Natural killer cell treated with Interleukin-12 subunit alpha and Interleukin-12 subunit beta and Interleukin-15 and Interleukin-18, amount 100 ng/mL, for 72 hours (primary cell): ENCODE data around the gene CUX1. TPM values are rescaled to one million over a fixed set of nuclear protein-coding genes. Genes with fewer than 3 reads are reported as not detected.
"Not testable (repeated sequence)": the region's sequence is repeated elsewhere in the genome, so short reads cannot be mapped to it uniquely, and the experiment has no call there.

Source experiments
- ATAC-seq, 2 donors: fragments of 150-1000 bp; cut with Tn5 transposase in 1 of 2; sonication (Bioruptor Pico), chemical (Tn5 transposase) in 1 of 2; 2 replicates each; pipeline ENCODE4 v1.10.0; 2021
- DNase-seq: peaks from one replicate; pipeline ENCODE4 v3.0.0; 2022; ENCODE audit warnings: low spot score
- H3K27ac Mint-ChIP-seq, 2 donors: 1 replicate in 1 of 2; 2 replicates in 1 of 2; pipeline ENCODE4 v1.8.0; 2022; ENCODE audit warnings: mixed read lengths in 2 of 2, mild to moderate bottlenecking in 1 of 2, moderate library complexity in 1 of 2
- H3K27me3 Mint-ChIP-seq, 2 donors: 1 replicate in 1 of 2; 2 replicates in 1 of 2; pipeline ENCODE4 v1.8.0; 2022; ENCODE audit warnings: mixed read lengths in 2 of 2
- H3K36me3 Mint-ChIP-seq: one replicate; pipeline ENCODE4 v1.8.0; 2022; ENCODE audit warnings: mixed read lengths
- H3K4me1 Mint-ChIP-seq, 2 donors: 1 replicate in 1 of 2; 2 replicates in 1 of 2; pipeline ENCODE4 v1.8.0; 2022; ENCODE audit warnings: low read depth in 2 of 2, mixed read lengths in 2 of 2, mild to moderate bottlenecking in 1 of 2
- H3K4me3 Mint-ChIP-seq: one replicate; pipeline ENCODE4 v1.8.0; 2022; ENCODE audit warnings: mixed read lengths
- H3K9me3 Mint-ChIP-seq: 2 replicates; pipeline ENCODE4 v1.8.0; 2022; ENCODE audit warnings: mixed read lengths
- total RNA-seq, 2 donors: library from RNA; stranded (reverse); gene quantifications; one replicate each; pipeline ENCODE4 v1.2.3, GENCODE V29; 2022

The CUX1 gene
- total RNA-seq, 2 donors from 2014 or later: 25.2 to 28.5 TPM

DNA sequence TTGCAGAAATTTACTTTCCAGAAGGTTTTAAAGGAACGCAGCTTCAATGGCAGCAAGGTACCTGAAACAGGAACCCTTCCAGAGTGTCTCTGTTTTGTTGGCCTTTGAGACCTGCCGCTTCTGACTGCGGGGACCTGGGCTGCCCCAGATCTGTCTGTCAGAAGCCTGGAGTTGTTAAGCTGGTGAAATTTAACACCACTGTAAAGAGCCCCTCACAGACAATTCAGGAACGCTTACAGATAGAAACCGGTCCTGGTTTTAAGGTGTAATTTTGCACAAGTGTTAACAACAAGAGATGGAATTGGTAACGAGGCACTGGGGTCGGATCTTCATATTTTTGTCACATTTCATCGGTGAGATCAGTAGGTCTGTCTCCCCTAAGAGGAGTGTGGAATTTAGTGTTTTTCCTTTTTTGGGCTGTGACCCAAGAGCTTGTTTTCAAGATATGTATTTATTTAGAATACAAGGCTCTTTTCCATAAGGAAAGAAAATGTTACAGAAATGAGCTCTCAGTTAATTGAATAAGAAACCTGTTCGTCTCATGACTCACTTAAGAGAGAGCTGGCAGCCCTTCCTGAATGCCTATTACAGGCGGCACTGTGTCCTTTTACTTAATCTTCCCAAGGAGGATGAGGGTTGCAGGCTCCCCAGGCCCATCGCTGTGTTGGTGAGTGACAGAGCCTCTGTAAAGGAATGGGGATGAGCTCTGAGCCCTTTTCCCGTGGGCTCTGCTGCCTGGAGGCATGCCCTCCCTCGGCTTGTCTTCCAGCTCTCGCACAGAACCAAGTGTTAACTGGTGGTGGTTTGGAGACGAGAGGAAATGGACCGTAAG lies 168.7 kb downstream of the CUX1 start:
- Mint-ChIP-seq H3K4me3 (no peak overlapping the region), H3K36me3 (no peaks in the 10 kb centered on the region), H3K9me3 (no peaks in the 10 kb centered on the region)

DNA sequence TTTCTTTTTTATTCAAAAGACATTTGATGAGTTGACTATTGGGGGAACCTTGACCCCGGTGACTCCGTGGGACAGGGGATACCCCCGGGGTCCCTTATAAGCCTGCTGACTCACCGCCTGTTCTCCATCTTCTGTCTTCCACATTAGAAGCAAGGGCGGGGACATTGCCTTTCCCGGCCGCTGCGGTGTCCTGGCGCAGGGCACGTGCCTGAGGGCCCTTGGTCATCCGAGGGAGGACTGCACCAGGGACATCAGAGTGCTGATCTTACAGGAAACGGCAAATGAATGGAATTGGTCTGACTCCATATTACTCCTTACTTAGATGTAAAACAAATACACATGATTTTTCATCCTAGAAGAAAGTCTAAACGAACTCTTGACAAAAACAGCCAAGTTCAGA lies 170.1 kb downstream of the CUX1 start:
- H3K4me3 Mint-ChIP-seq: no peak overlapping the region
- H3K9me3 Mint-ChIP-seq: no peaks in the 10 kb centered on the region
- peaks cover 7 to 20% of the 10 kb centered on the region in 2 donors for H3K4me1 Mint-ChIP-seq
- no peaks in the 10 kb centered on the region for H3K27me3 Mint-ChIP-seq
- no peak for ATAC-seq
- no peak for DNase-seq
- H3K27ac Mint-ChIP-seq: no peak overlapping the region
- H3K36me3 Mint-ChIP-seq: no peaks in the 10 kb centered on the region

More for the DNA sequence above, 168.7 kb downstream of the CUX1 start:
- DNase-seq (no peak), ATAC-seq (no peak)
- Mint-ChIP-seq H3K4me1 (peaks cover 7 to 25% of the 10 kb centered on the region in 2 donors), H3K27me3 (no peaks in the 10 kb centered on the region), H3K27ac (no peak overlapping the region)

DNA sequence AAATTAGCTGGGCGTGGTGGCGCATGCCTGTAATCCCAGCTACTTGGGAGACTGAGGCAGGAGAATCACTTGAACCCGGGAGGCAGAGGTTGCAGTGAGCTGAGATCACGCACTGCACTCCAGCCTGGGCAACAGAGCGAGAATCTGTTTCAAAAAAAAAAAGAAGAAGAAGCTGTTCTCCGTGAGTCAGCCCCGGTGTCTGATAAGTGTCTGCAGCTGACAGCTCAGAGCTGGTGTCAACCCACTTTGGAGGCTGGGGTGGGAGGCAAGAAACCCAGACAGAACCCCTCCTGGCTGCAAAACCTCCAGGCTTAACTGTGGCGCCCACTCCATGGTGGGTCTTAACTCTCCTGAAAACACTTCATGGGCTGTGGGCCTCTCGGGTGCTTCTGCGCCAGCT lies 170.6 kb downstream of the CUX1 start:
- H3K27me3 Mint-ChIP-seq, H3K27ac Mint-ChIP-seq, H3K4me3 Mint-ChIP-seq, H3K9me3 Mint-ChIP-seq, H3K36me3 Mint-ChIP-seq, DNase-seq, ATAC-seq: not testable (repeated sequence)
- peaks cover 7 to 20% of the 10 kb centered on the region in 2 donors for H3K4me1 Mint-ChIP-seq

DNA sequence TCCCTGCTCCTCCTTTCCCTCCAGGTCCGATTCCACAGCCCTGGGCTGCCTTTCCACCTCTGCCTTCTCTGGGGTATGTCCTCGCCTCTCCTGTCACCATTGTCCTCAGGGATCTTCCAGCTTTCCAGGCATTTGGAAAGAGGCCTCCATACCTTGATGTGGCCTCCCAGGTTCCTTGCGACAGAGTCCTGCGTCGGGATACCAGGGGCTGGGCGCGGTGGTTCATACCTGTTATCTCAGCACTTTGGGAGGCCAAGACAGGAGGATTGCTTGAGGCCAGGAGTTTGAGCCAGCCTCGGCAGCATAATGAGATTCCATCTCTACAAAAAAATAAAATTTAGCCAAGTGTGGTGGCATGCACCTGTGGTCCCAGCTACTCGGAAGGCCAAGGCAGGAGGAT lies 171.1 kb downstream of the CUX1 start:
- H3K4me1 Mint-ChIP-seq: peaks cover 7 to 16% of the 10 kb centered on the region in 2 donors
- ATAC-seq: no peak

DNA sequence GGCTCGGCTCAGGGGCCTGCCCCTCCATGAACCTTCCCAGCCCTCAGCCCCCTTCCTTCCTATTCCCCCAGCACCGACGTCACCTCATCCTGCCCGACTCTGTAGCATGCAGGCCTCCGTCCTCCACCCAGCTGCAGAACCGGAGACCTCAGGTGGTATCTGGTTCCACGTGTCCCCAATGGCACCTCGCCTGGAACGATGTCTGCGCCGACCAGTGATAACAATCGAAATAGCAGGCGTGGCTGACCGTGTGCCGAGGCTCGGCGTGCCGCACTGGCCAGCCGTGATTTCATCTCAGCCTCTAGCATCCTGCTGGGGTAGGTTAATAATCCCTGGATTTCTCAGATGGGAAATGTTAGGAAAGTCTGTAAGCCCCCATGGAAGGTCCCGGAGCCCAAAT lies 171.7 kb downstream of the CUX1 start:
- peaks cover 7 to 21% of the 10 kb centered on the region in 2 donors for H3K4me1 Mint-ChIP-seq
- no peaks in the 10 kb centered on the region for H3K36me3 Mint-ChIP-seq
- no peaks in the 10 kb centered on the region for H3K27me3 Mint-ChIP-seq
- H3K27ac Mint-ChIP-seq: no peak overlapping the region
- DNase-seq (no peak), ATAC-seq (no peak)
- H3K9me3 Mint-ChIP-seq: no peaks in the 10 kb centered on the region
- no peak overlapping the region for H3K4me3 Mint-ChIP-seq

More for the DNA sequence above, 171.1 kb downstream of the CUX1 start:
- H3K9me3 Mint-ChIP-seq: no peaks in the 10 kb centered on the region
- no peaks in the 10 kb centered on the region for H3K27me3 Mint-ChIP-seq
- no peak overlapping the region for H3K27ac Mint-ChIP-seq
- H3K4me3 Mint-ChIP-seq: no peak overlapping the region
- no peaks in the 10 kb centered on the region for H3K36me3 Mint-ChIP-seq
- no peak for DNase-seq

DNA sequence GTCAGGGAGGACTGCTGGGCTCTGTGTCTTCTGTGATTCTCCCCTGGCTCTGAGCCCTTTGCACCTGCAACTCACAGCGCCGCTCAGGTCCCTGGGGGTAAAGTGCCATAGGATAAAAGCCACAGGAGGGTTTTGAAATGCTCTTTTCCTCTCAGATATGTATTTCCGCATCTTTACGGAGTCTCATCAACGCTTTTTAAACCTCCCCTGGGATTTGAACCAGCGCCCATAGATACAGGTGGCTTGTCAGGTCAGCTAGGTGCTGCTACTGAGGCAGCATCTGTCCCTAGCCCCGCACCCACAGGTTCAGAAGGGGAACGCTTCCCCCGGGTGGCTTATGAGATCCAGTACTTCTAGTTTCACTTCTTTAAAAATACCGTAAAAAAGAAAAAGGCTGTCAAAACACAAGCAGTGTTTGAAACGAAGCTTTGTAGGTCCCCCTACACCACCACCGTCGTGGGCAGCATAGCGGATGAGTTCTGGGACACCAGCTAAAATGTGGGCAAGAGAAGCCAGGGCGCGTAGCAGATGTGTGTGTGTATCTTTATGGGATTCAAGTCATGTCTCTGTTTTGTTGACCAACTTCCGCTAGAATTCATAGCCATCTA lies 173.5 kb downstream of the CUX1 start:
- Mint-ChIP-seq H3K9me3 (no peaks in the 10 kb centered on the region), H3K36me3 (no peaks in the 10 kb centered on the region), H3K27me3 (no peaks in the 10 kb centered on the region), H3K4me3 (peak overlapping the region; percentile 77), H3K27ac (peak overlapping the region in 1 of 2 donors; percentile 79), H3K4me1 (peaks cover 11 to 25% of the 10 kb centered on the region in 2 donors)
- ATAC-seq (no peak), DNase-seq (no peak)

DNA sequence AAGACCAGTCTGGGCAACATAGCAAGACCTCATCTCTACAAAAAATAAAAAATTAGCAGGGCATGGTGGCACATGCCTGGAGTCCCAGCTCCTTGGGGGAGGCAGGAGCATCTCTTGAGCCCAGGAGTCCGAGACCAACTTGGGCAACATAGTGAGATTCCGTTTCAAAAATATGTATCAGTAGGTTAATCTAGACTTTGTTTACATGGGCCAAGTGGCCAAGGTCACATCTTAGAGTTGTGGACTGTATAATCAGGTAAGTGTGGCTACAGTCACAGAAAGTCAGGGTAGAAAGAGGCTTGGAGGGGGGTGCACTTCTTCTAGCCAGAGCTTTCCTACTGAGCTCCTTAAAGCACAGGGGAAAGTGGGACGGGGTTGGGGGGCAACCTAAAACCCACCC lies 174.4 kb downstream of the CUX1 start:
- Mint-ChIP-seq H3K36me3 (no peaks in the 10 kb centered on the region), H3K27me3 (no peaks in the 10 kb centered on the region), H3K27ac (no peak overlapping the region), H3K4me3 (no peak overlapping the region), H3K9me3 (no peaks in the 10 kb centered on the region), H3K4me1 (peaks cover 11 to 25% of the 10 kb centered on the region in 2 donors)
- no peak for DNase-seq
- no peak for ATAC-seq

DNA sequence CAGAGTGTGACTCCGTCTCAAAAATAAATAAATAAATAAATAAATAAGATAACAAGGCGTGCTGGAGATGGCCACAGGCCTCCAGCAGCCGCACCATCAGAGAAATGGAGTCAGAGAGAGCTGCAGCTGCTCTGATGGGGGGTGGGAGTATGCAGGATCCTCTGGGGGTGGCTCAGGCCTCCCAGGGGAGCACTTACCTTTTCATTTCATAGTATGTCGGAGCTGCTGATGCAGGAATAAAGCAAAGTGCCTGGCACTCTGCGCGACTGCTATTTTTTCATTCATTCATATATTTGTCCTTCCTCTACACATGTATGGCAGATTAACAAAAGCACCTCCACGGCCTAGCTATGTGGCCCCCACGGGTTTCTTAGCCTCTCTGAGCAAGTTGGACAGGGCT lies 175.9 kb downstream of the CUX1 start:
- DNase-seq (no peak), ATAC-seq (no peak)
- no peaks in the 10 kb centered on the region for H3K36me3 Mint-ChIP-seq
- H3K27me3 Mint-ChIP-seq: no peaks in the 10 kb centered on the region
- no peaks in the 10 kb centered on the region for H3K9me3 Mint-ChIP-seq
- no peak overlapping the region for H3K27ac Mint-ChIP-seq
- peaks cover 11 to 25% of the 10 kb centered on the region in 2 donors for H3K4me1 Mint-ChIP-seq
- H3K4me3 Mint-ChIP-seq: no peak overlapping the region

DNA sequence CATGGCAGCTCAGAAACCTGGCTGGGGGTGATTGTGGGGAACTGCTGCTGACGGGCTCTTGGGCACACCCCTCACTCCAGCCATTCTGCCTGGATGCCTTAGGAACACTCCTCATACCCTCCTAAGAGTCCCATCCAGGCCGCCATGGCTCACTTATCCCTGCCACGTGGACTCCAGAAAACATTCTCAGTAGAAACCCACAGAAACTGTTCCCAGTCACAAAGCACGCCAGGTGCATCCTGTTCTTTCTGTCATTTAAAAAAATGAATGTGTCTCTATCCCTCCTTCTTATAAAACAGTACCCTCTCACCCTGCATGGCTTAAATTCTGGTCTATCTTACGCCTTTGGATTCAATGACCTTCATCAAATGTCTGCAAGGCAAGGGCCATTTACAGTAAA lies 177.7 kb downstream of the CUX1 start:
- Mint-ChIP-seq H3K4me1 (peaks cover 5 to 19% of the 10 kb centered on the region in 2 donors), H3K4me3 (no peak overlapping the region), H3K9me3 (no peaks in the 10 kb centered on the region), H3K27ac (no peak overlapping the region), H3K36me3 (no peaks in the 10 kb centered on the region), H3K27me3 (no peaks in the 10 kb centered on the region)
- ATAC-seq (no peak), DNase-seq (no peak)

DNA sequence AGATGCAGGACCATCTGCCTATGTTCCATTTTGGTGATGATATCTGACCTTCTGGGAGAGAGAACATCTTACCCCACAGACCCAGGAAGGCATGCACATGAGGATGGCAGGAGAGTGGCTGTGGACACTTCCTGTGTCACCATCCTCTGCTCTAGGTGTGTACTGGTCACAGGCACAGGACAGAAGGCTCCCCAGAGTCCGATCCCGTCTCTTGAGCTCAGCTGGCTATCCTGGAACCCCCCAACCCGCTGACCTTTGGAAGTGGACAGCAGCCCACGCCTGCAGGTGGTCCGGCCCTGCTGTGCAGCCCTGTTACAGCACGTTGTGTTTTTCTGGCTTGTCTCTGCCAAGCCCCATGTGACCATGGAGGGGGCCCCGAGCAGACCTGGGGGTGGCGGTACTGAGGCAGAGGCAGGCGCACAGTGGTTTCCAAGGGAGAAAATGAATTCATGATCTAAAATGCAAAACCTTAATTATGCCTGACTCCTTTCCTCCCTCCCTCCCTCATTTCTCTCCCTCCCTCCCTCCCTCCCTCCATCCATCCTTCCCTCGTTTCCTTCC lies 178.8 kb downstream of the CUX1 start:
- Mint-ChIP-seq H3K27me3 (no peaks in the 10 kb centered on the region), H3K27ac (no peak overlapping the region), H3K4me3 (no peak overlapping the region)

DNA sequence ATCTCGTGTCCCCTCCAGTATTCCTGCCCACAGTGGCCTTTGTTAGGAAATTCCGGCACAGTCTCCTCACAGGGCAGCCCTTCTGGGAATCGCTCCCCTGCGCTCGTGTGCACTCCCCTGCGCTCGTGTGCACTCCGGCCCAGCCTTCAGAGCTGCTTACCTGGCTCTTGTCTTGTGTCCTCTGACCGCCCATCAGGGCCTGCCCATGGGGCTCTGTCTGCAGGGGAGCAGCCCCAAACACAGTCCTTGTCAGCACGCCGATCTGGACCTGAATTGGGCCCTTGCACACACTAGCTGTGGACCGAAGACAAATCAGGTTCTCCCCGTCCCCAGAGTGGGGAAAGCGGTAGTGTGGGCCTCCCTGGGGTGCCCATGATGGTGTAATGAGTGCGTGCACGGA lies 179.4 kb downstream of the CUX1 start:
- H3K27ac Mint-ChIP-seq: no peak overlapping the region
- no peaks in the 10 kb centered on the region for H3K9me3 Mint-ChIP-seq
- no peak overlapping the region for H3K4me3 Mint-ChIP-seq
- DNase-seq (no peak), ATAC-seq (no peak)
- H3K27me3 Mint-ChIP-seq: no peaks in the 10 kb centered on the region
- peaks cover 4 to 13% of the 10 kb centered on the region in 2 donors for H3K4me1 Mint-ChIP-seq
- no peaks in the 10 kb centered on the region for H3K36me3 Mint-ChIP-seq

More for the DNA sequence above, 178.8 kb downstream of the CUX1 start:
- no peak for DNase-seq
- peaks cover 4 to 14% of the 10 kb centered on the region in 2 donors for H3K4me1 Mint-ChIP-seq
- peak in 1 of 2 donors; percentile 13 for ATAC-seq
- H3K9me3 Mint-ChIP-seq: no peaks in the 10 kb centered on the region
- no peaks in the 10 kb centered on the region for H3K36me3 Mint-ChIP-seq

DNA sequence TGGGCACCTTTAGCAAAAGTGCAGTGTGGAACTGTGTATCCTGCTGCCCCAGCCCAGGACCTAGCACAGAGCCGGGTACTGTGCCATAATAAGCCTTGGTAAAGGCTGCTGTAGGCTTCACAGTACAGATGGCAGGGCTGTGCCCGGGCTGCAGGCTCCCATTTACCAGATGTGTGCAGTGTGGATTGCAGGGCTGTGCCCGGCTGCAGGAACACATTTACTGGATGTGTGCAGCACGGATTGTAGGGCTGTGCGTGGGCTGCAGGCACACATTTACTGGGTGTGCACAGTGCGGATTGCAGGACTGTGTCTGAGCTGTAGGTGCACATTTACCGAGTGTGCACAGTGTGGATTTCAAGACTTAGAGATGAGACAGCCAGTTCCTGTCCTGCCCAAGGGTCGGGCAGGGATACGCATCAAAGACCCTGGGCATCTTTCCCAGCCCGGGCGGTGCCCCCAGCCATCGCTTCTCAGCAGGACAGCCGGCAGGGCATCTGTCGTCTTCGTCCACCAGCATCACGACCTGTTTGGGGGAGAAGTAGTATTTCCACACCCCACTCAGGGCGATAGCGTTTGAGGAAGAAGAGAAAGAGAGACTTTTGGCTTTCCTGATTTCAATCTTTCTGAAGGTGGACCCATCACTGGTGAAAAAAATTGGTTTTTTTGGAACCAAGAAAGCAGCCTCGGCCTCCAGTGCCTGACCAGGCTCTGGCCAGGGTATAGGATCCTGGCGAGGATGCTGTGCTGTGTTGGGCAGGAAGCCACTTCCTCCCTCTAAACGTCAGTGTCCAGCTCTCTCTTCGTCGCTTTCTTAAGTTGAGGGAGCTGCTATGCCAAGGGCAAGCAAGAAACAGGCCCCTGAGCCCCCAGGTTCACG lies 180.8 kb downstream of the CUX1 start:
- no peaks in the 10 kb centered on the region for H3K36me3 Mint-ChIP-seq
- peaks cover 4 to 13% of the 10 kb centered on the region in 2 donors for H3K4me1 Mint-ChIP-seq
- ATAC-seq: peak in 1 of 2 donors; percentile 7
- no peak overlapping the region for H3K27ac Mint-ChIP-seq
- H3K27me3 Mint-ChIP-seq: no peaks in the 10 kb centered on the region
- no peak overlapping the region for H3K4me3 Mint-ChIP-seq
- no peak for DNase-seq
- H3K9me3 Mint-ChIP-seq: no peaks in the 10 kb centered on the region

DNA sequence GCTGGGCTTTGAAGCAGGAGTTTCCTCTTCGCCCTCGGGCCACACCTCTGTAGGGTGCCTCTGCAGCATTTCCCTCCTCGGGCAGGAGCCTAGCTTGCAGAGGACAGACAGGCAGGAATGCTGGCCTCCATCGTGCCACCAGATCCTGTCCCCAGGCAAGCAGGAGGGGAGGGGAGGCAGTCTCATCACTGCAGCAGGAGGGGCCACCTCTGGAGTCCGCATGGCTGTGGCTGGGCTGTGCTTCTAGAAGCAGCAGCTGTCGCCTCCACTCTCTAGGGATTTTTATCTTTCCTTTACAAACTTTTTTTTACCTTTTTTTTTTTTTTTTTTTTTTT lies 181.4 kb downstream of the CUX1 start:
- Mint-ChIP-seq H3K4me3 (no peak overlapping the region), H3K27me3 (no peaks in the 10 kb centered on the region), H3K9me3 (no peaks in the 10 kb centered on the region), H3K36me3 (no peaks in the 10 kb centered on the region), H3K4me1 (peaks cover 4 to 9% of the 10 kb centered on the region in 2 donors), H3K27ac (no peak overlapping the region)
- DNase-seq (no peak), ATAC-seq (no peak)
